Panc1 (cell line): ENCODE results near the gene BTBD9. TPM values are rescaled to one million over a fixed set of nuclear protein-coding genes. Genes with fewer than 3 reads are reported as not detected.

Experiments used
- ATAC-seq: fragments of 200-7000 bp; cut with Tn5 transposase; 2 replicates; pipeline ENCODE4 v1.9.1; 2020; ENCODE audit warnings: mild to moderate bottlenecking, moderate library complexity
- BruUV-seq: library from RNA; stranded (reverse); fragments of 400-500 nt; replicated peaks from 2 replicates; lab custom pipeline; 2021; lab: Mats Ljungman, UMichigan
- CTCF ChIA-PET: fragments of 300-600 bp; sonication (Branson Sonifier 250); formaldehyde crosslinking; loops from one replicate; lab custom pipeline; 2022; ENCODE audit warnings: antibody characterized with exemption; lab: Charles Lee
- POLR2A ChIA-PET: fragments of 300-600 bp; sonication (Branson Sonifier 250); formaldehyde crosslinking; loops from one replicate; lab custom pipeline; 2022; ENCODE audit warnings: antibody characterized with exemption; lab: Charles Lee
- DNase-seq: peaks from one replicate; pipeline ENCODE4 v3.0.0-alpha.2; 2010; ENCODE audit warnings: low read depth, low spot score
- H3K27ac ChIP-seq: 2 replicates; pipeline ENCODE4 v1.5.1; 2011; ENCODE audit warnings: mild to moderate bottlenecking, low read length, inconsistent platforms
- H3K27me3 ChIP-seq: fragments of 200-500 bp; sonication (Bioruptor generic); 2 replicates; pipeline ENCODE4 v1.6.0; 2014; ENCODE audit warnings: low read length, inconsistent platforms; ENCODE audit not compliant: control insufficient read depth, insufficient read depth
- H3K36me3 ChIP-seq: fragments of 200-500 bp; sonication (Bioruptor generic); 2 replicates; pipeline ENCODE4 v1.5.1; 2014; ENCODE audit warnings: inconsistent platforms, mild to moderate bottlenecking, low read length, moderate library complexity; ENCODE audit not compliant: control insufficient read depth, insufficient read depth
- H3K4me1 ChIP-seq: 2 replicates; pipeline ENCODE4 v1.5.1; 2011; ENCODE audit warnings: inconsistent platforms, mild to moderate bottlenecking, low read length, moderate library complexity; ENCODE audit not compliant: control insufficient read depth, insufficient read depth
- H3K4me3 ChIP-seq, 2 experiments: 2 replicates each; pipeline ENCODE4 v1.5.1; 2011 to 2012; ENCODE audit warnings: low read depth in 2 of 2, low read length in 2 of 2, mild to moderate bottlenecking in 2 of 2, inconsistent platforms in 1 of 2, moderate library complexity in 1 of 2
- H3K9me3 ChIP-seq: fragments of 200-500 bp; sonication (Bioruptor generic); 2 replicates; pipeline ENCODE4 v1.5.1; 2014; ENCODE audit warnings: low read depth, mild to moderate bottlenecking, inconsistent platforms, low read length, moderate library complexity; ENCODE audit not compliant: control insufficient read depth, insufficient read depth
- POLR2AphosphoS5 ChIP-seq: IDR thresholded peaks from 2 replicates; pipeline ENCODE4 v1.6.1; 2012; ENCODE audit warnings: mild to moderate bottlenecking, low read depth, low read length, moderate library complexity
- SIN3A ChIP-seq: IDR thresholded peaks from 2 replicates; pipeline ENCODE4 v1.6.1; 2012; ENCODE audit warnings: low read depth, mild to moderate bottlenecking, low read length, moderate library complexity, borderline replicate concordance; ENCODE audit not compliant: insufficient read depth
- TCF7L2 ChIP-seq: IDR thresholded peaks from 2 replicates; pipeline ENCODE4 v1.6.1; 2011; ENCODE audit warnings: mild to moderate bottlenecking, low read depth, low read length, inconsistent platforms
- in situ Hi-C: cut with HindIII; loops from 2 replicates; pipeline ENCODE4 v1.10.0; 2016; ENCODE audit warnings: low sequenced_read_pairs, low pct_unique_long_range_greater_than_20kb
- intact Hi-C: fragments of 100-400 bp; cut with micrococcal nuclease; formaldehyde crosslinking; loops from one replicate; pipeline ENCODE4 v1.10.0; 2022; ENCODE audit not compliant: unreplicated experiment
- total RNA-seq: library from RNA; stranded (reverse); gene quantifications from one replicate; pipeline ENCODE4 v1.2.1, GENCODE V29; 2021; ENCODE audit not compliant: unreplicated experiment
- TF ChIP-seq, protein P1 (sequence below): fragments of 450-650 bp; IDR thresholded peaks from 2 replicates; pipeline ENCODE4 v1.5.1; 2017; ENCODE audit warnings: mild to moderate bottlenecking
- TF ChIP-seq, protein P2 (sequence below), 2 experiments: IDR thresholded peaks; 2 replicates each; pipeline ENCODE4 v1.6.1; 2011 to 2012; ENCODE audit warnings: low read depth in 2 of 2, control low read depth in 1 of 2, low read length in 1 of 2, mild to moderate bottlenecking in 1 of 2, moderate library complexity in 1 of 2; ENCODE audit not compliant: insufficient read depth in 1 of 2

Gene BTBD9
- total RNA-seq, 1 experiment from 2014 or later = 12.8 TPM

DNA sequence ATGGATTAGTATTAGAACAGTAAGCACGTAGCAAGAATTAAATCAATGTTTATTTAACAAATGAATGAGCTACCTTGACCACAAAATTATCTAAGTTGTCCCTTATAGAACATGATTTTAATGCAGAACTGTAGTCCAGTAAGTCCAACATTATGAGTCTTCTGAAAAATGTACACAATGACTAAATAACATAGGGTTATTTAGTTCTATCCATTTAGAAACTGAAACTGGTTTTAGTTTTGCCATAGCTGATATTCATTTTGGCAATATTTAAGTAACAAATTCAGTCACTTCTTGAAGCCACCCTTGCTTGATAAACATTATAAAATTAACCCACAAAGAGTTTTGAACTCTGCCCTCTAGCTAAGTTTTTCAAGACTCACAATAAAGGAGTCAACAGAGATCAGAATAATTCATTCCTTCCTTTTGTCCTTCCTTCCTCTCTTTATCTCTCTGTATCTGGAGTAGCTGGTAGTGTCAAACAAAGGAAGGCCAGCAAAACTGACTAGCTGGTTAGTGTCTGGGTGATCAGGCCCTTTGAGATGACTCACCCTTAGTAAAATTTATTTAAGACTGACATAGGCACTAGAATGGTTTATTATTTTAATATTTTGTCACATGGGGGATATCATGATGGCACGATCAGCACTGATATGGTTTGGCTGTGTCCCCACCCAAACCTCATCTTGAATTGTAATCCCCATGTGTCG, 115.1 kb downstream of the BTBD9 start:
- TF ChIP-seq, protein P1, sequence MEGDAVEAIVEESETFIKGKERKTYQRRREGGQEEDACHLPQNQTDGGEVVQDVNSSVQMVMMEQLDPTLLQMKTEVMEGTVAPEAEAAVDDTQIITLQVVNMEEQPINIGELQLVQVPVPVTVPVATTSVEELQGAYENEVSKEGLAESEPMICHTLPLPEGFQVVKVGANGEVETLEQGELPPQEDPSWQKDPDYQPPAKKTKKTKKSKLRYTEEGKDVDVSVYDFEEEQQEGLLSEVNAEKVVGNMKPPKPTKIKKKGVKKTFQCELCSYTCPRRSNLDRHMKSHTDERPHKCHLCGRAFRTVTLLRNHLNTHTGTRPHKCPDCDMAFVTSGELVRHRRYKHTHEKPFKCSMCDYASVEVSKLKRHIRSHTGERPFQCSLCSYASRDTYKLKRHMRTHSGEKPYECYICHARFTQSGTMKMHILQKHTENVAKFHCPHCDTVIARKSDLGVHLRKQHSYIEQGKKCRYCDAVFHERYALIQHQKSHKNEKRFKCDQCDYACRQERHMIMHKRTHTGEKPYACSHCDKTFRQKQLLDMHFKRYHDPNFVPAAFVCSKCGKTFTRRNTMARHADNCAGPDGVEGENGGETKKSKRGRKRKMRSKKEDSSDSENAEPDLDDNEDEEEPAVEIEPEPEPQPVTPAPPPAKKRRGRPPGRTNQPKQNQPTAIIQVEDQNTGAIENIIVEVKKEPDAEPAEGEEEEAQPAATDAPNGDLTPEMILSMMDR = no peak
- TF ChIP-seq SIN3A = no peak
- TF ChIP-seq TCF7L2 = no peak
- TF ChIP-seq POLR2AphosphoS5 = no peak
- H3K36me3 ChIP-seq = no peaks in the 10 kb centered on the region
- no peak overlapping the region for H3K4me3 ChIP-seq
- ChIA-PET CTCF (no interaction called here), POLR2A (no interaction called here)
- intact Hi-C loops = no loop called here
- H3K27me3 ChIP-seq = no peaks in the 10 kb centered on the region
- no peak for ATAC-seq
- no peaks in the 10 kb centered on the region for H3K4me1 ChIP-seq
- H3K27ac ChIP-seq = no peak overlapping the region
- no TSS peak for BruUV-seq
- no peak for DNase-seq
- H3K9me3 ChIP-seq = no peaks in the 10 kb centered on the region
- in situ Hi-C loops = no loop called here

DNA sequence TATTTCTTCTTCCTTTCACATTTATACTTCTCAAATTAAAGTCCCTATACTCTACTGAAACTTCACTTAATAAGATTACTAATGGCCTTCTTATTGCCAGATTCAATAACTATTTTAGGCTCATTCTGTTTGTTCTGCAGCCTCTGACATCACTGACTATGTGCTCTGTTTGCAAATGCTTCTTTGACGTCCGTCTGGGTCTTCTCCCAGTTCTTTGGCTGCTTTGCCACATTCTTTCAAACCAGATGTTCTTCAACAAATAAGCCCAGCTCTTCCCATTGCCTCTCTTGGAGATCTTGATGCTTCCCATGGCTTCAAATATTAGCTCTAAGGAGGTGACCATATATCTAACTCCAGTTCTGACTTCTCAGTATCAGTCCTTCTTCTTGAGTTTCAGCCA, 117.4 kb downstream of the BTBD9 start:
- TF ChIP-seq, protein P1 = no peak
- TF ChIP-seq SIN3A = no peak
- TF ChIP-seq, protein P2, sequence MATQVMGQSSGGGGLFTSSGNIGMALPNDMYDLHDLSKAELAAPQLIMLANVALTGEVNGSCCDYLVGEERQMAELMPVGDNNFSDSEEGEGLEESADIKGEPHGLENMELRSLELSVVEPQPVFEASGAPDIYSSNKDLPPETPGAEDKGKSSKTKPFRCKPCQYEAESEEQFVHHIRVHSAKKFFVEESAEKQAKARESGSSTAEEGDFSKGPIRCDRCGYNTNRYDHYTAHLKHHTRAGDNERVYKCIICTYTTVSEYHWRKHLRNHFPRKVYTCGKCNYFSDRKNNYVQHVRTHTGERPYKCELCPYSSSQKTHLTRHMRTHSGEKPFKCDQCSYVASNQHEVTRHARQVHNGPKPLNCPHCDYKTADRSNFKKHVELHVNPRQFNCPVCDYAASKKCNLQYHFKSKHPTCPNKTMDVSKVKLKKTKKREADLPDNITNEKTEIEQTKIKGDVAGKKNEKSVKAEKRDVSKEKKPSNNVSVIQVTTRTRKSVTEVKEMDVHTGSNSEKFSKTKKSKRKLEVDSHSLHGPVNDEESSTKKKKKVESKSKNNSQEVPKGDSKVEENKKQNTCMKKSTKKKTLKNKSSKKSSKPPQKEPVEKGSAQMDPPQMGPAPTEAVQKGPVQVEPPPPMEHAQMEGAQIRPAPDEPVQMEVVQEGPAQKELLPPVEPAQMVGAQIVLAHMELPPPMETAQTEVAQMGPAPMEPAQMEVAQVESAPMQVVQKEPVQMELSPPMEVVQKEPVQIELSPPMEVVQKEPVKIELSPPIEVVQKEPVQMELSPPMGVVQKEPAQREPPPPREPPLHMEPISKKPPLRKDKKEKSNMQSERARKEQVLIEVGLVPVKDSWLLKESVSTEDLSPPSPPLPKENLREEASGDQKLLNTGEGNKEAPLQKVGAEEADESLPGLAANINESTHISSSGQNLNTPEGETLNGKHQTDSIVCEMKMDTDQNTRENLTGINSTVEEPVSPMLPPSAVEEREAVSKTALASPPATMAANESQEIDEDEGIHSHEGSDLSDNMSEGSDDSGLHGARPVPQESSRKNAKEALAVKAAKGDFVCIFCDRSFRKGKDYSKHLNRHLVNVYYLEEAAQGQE (IDR thresholded peaks at IDR 0.05; ENCODE audit: insufficient read depth in 1 of 2, low read depth in 2 of 2, low read length in 1 of 2) = no peak
- TF ChIP-seq POLR2AphosphoS5 = no peak
- no peak for TF ChIP-seq TCF7L2
- POLR2A ChIA-PET = interaction anchor here (0.6 to 0.7 kb wide), 2 partner anchors 273 to 891 kb away, joined by 3 read pairs; no protein-coding TSS in a partner anchor
- intact Hi-C loops (no loop called here), in situ Hi-C loops (no loop called here)
- no peaks in the 10 kb centered on the region for H3K36me3 ChIP-seq
- no peak overlapping the region for H3K27ac ChIP-seq
- BruUV-seq = no TSS peak
- H3K27me3 ChIP-seq = no peaks in the 10 kb centered on the region
- CTCF ChIA-PET = no interaction called here
- ATAC-seq (no peak), DNase-seq (no peak)
- H3K9me3 ChIP-seq = no peaks in the 10 kb centered on the region
- H3K4me3 ChIP-seq = no peak overlapping the region
- no peaks in the 10 kb centered on the region for H3K4me1 ChIP-seq
